ENCODE results near the gene INPP5A. TPM values are rescaled to one million over a fixed set of nuclear protein-coding genes. Genes with fewer than 3 reads are reported as not detected.

The INPP5A gene
- total RNA-seq, 1 donor from 2014 or later = 14.2 TPM

DNA sequence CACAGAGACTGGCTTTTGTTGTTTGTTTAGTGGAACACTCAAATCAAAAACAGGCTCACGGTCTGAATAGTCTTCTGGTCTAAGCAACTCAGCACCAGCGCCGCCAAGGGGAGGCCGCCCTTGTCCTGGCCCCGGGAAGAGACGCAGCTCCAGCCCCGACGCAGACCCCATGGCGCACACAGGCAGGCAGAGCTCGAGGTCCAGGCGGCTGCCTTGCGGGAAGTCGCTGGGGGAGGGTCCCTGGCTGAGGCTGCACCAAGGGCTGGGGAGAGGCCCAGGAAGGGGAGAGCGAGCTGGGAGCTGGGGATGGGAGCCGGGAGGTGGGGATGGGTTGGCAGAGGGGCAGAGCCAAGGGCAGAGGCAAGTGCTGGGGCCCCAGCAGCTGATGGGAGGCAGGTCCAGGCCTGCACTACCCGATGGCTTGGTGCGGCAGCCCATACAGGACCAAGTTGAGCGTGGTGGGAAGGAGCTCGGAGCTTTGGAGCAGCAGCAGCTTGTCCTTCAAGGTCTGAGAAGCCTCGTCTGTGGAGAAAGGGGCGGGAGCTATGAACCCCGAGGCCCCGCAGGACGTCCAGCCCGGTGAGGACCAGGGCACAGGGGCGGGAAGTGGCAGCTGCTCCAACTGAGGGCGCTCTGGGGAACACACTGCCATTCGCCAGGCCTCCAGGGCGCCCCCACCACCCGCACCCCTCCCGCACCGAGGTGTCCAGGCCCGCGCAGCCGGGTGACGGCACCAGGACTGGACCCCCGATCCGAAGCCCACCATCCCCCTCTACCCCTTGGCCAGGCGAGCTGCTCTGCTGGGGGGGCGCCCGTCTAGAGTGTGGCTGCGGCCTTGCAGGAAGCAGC, 271.0 kb downstream of the INPP5A start:
- Histone ChIP-seq H3K79me2 (ENCODE audit: low read depth) (no peaks in the 10 kb centered on the region), H3K27ac (no peak overlapping the region), H3K9me3 (ENCODE audit: low read depth) (no peaks in the 10 kb centered on the region), H3K36me3 (no peaks in the 10 kb centered on the region), H3K4me1 (no peaks in the 10 kb centered on the region), H4K20me1 (ENCODE audit: low read depth) (no peaks in the 10 kb centered on the region), H2AFZ (replicated peaks) (no peak overlapping the region), H3K4me3 (no peak overlapping the region), H3F3A (ENCODE audit: low read depth) (no peaks in the 10 kb centered on the region), H3K27me3 (no peaks in the 10 kb centered on the region), H3K9ac (no peak overlapping the region), H3K4me2 (no peak overlapping the region)
- Mint-ChIP-seq H3K9me3 (no peaks in the 10 kb centered on the region), H3K36me3 (no peaks in the 10 kb centered on the region), H3K27ac (no peak overlapping the region), H3K27me3 (ENCODE audit: insufficient read depth, low read depth) (peaks cover 5% of the 10 kb centered on the region), H3K4me1 (peaks cover 6% of the 10 kb centered on the region), H3K4me3 (no peak overlapping the region)
- no peak for DNase-seq (ENCODE audit: low spot score)
- no peak for TF ChIP-seq EZH2phosphoT487 (IDR thresholded peaks at IDR 0.05)
- TF ChIP-seq, protein P1, sequence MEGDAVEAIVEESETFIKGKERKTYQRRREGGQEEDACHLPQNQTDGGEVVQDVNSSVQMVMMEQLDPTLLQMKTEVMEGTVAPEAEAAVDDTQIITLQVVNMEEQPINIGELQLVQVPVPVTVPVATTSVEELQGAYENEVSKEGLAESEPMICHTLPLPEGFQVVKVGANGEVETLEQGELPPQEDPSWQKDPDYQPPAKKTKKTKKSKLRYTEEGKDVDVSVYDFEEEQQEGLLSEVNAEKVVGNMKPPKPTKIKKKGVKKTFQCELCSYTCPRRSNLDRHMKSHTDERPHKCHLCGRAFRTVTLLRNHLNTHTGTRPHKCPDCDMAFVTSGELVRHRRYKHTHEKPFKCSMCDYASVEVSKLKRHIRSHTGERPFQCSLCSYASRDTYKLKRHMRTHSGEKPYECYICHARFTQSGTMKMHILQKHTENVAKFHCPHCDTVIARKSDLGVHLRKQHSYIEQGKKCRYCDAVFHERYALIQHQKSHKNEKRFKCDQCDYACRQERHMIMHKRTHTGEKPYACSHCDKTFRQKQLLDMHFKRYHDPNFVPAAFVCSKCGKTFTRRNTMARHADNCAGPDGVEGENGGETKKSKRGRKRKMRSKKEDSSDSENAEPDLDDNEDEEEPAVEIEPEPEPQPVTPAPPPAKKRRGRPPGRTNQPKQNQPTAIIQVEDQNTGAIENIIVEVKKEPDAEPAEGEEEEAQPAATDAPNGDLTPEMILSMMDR (IDR thresholded peaks at IDR 0.05) = no peak

DNA sequence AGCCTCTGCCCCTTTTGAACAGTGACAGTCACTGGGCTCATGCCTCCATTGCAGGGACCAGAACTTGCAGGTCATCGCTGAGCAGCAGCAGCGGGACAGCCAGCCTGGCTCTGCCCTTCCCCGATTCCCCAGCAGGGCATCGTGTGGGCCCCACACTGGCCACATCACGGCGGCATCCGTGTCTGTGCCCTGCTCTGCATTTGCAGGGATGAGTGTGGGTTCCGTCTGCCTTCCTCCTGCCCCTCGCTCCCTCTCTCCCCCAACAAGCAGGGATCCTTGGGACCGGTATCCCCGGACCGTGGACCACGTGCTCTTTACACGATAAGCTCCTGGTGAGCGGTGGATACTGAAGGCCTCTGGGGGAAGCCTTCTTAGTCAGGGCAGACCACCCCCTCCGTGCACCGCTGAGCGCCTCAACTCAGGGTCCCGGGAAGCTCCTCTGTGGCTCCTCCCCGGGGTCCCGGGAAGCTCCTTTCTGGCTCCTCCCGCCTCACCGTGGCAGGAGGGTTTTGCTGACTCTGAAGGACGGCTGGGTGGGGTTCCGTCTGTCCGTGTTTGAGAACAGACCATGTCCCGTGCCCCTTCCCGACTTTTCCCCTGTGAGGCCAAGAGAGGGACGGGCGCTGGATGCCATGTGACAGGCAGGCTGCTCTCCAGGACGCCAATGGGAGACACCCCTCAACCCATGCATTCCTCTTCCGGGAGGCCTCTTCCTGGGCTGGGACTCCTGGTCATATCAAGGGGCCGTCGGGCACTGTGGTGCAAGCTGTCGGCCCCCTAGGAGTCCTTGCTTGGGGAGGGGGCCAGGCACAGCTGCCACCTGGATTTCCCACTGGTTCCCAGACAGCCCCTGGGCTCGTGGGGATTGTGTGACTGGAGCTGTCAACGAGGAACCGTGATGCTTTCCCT, 271.9 kb downstream of the INPP5A start:
- H3K9me3 ChIP-seq (ENCODE audit: low read depth) = no peaks in the 10 kb centered on the region
- TF ChIP-seq, protein P1 (IDR thresholded peaks at IDR 0.05) = no peak
- TF ChIP-seq EZH2phosphoT487 (IDR thresholded peaks at IDR 0.05) = no peak
- H3K27ac Mint-ChIP-seq = no peak overlapping the region
- H3K4me2 ChIP-seq = no peak overlapping the region
- no peaks in the 10 kb centered on the region for H3K79me2 ChIP-seq (ENCODE audit: low read depth)
- H3K27ac ChIP-seq = no peak overlapping the region
- peaks cover 7% of the 10 kb centered on the region for H3K27me3 Mint-ChIP-seq (ENCODE audit: insufficient read depth, low read depth)
- no peak overlapping the region for H3K4me3 Mint-ChIP-seq
- no peaks in the 10 kb centered on the region for H3F3A ChIP-seq (ENCODE audit: low read depth)
- H3K36me3 Mint-ChIP-seq = no peaks in the 10 kb centered on the region
- H3K4me3 ChIP-seq = no peak overlapping the region
- no peaks in the 10 kb centered on the region for H3K27me3 ChIP-seq
- peaks cover 6% of the 10 kb centered on the region for H3K4me1 Mint-ChIP-seq
- no peaks in the 10 kb centered on the region for H3K36me3 ChIP-seq
- H3K9ac ChIP-seq = no peak overlapping the region
- no peak for DNase-seq (ENCODE audit: low spot score)
- no peaks in the 10 kb centered on the region for H3K4me1 ChIP-seq
- no peaks in the 10 kb centered on the region for H3K9me3 Mint-ChIP-seq
- H2AFZ ChIP-seq (replicated peaks) = no peak overlapping the region
- H4K20me1 ChIP-seq (ENCODE audit: low read depth) = no peaks in the 10 kb centered on the region

DNA sequence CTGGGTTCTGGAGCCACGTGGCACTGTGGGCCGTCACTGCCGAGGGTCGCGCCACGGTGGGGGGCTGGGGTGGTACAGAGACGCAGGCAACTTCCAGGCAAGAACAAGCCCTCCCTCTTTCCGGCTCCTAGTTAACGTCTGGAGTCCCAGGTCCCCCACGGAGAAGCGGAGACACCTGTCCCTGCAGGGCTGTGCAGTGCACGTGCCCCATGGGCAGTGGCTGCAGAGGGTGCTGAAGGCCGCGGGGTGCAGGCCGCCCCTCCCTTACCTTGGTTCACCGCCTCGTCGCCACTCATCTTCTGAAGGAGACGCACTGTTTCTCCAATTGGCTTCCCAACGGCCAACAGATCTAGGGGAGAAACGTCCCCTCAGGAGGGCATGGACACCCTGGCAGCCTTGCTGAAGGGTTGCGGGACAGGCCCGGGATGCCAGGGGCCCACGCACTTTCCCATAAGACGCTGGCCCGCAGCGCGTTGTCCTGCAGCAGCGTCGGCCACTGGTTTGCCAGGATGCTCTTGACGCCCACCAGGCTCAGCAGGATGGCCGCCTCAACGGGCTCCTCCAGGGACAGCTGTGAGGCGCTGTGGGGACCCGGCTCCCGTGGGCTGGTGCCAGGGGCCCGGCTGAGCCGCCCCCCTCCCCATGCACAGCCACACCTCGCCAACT, 272.7 kb downstream of the INPP5A start:
- peak overlapping the region; percentile 18 for H3K27ac Mint-ChIP-seq

More for the DNA sequence above, 272.7 kb downstream of the INPP5A start:
- H4K20me1 ChIP-seq (ENCODE audit: low read depth) = no peaks in the 10 kb centered on the region
- no peaks in the 10 kb centered on the region for H3K36me3 ChIP-seq
- Mint-ChIP-seq H3K9me3 (no peaks in the 10 kb centered on the region), H3K36me3 (no peaks in the 10 kb centered on the region), H3K4me1 (peaks cover 9% of the 10 kb centered on the region), H3K27me3 (ENCODE audit: insufficient read depth, low read depth) (peaks cover 8% of the 10 kb centered on the region), H3K4me3 (no peak overlapping the region)
- no peaks in the 10 kb centered on the region for H3K4me1 ChIP-seq
- H3K27ac ChIP-seq = no peak overlapping the region
- H3K4me2 ChIP-seq = no peak overlapping the region
- no peaks in the 10 kb centered on the region for H3K27me3 ChIP-seq
- H3K9ac ChIP-seq = no peak overlapping the region
- H3K9me3 ChIP-seq (ENCODE audit: low read depth) = no peaks in the 10 kb centered on the region
- H2AFZ ChIP-seq (replicated peaks) = no peak overlapping the region
- H3K4me3 ChIP-seq = no peak overlapping the region
- no peaks in the 10 kb centered on the region for H3F3A ChIP-seq (ENCODE audit: low read depth)
- H3K79me2 ChIP-seq (ENCODE audit: low read depth) = no peaks in the 10 kb centered on the region
- TF ChIP-seq, protein P1 (IDR thresholded peaks at IDR 0.05) = no peak
- no peak for TF ChIP-seq EZH2 (IDR thresholded peaks at IDR 0.05)
- no peak for TF ChIP-seq EZH2phosphoT487 (IDR thresholded peaks at IDR 0.05)
- DNase-seq (ENCODE audit: low spot score) = no peak
